OCI-LY3 (cell line): ENCODE measurements around the gene TULP1.

Experiments used
- EZH2phosphoT487 ChIP-seq: fragments of 200-600 bp; shearing (Covaris generic); IDR thresholded peaks from 2 replicates; pipeline ENCODE4 v1.6.1; 2018; ENCODE audit warnings: antibody characterized with exemption, mixed run types, low read depth
- TF ChIP-seq, protein P1 (sequence below): fragments of 200-600, 300-600 bp; sonication (generic); IDR thresholded peaks from 2 replicates; pipeline ENCODE4 v1.5.1; 2014; ENCODE audit warnings: antibody characterized with exemption, low read length, low read depth

DNA sequence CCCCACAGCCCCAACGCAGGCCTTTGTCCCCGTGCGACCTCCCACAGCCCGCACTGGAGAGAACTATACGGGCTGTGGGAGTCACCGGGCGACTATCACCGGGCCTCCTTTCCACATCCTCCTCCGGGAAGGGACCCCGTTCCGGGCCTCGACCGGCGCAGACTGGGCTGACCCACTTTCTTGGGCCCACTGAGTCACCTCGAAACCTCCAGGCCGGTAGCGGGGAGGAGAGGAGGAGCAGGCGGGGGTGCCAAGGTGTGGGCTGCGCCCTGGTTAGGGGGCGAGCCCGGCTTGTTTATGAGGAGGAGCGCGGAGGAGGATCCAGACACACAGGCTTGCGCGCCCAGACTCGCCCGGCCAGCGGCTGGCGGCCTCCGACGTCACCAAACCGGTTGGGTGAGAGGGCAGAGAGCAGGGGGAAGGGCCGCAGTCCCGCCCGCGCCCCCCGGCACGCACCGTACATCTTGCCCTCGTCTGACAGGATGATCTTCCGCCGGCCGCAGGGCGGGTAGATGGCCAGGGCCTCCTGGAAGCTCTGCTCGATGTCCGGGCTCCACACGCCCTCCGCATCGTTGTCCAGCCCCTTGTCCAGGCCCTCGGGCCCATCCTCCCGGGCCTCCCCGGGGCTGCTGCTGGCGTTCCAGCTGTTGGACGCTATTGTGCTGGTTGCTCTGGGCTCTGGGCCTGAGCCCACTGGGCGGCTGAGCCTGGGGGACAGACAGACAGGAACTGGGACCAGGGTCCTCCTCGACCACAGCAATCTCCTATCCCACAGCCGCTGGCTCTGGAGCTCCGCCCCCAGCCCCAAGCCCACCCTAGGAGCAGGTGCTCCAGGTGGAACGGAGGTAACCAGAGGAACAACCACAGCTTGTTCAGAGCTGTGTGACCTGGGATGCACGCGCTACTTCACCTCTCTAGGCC lies 26.4 kb downstream of the TULP1 start:
- TF ChIP-seq, protein P1, sequence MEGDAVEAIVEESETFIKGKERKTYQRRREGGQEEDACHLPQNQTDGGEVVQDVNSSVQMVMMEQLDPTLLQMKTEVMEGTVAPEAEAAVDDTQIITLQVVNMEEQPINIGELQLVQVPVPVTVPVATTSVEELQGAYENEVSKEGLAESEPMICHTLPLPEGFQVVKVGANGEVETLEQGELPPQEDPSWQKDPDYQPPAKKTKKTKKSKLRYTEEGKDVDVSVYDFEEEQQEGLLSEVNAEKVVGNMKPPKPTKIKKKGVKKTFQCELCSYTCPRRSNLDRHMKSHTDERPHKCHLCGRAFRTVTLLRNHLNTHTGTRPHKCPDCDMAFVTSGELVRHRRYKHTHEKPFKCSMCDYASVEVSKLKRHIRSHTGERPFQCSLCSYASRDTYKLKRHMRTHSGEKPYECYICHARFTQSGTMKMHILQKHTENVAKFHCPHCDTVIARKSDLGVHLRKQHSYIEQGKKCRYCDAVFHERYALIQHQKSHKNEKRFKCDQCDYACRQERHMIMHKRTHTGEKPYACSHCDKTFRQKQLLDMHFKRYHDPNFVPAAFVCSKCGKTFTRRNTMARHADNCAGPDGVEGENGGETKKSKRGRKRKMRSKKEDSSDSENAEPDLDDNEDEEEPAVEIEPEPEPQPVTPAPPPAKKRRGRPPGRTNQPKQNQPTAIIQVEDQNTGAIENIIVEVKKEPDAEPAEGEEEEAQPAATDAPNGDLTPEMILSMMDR: no peak
- TF ChIP-seq EZH2phosphoT487: no peak
